ENCODE data around the gene MAMDC2.

GRCh38 chr9:70125621-70126263 lies 82.1 kb downstream of the MAMDC2 start:
- TF ChIP-seq EZH2 (IDR thresholded peaks at IDR 0.05; ENCODE audit: low read length, missing control alignments) (no peak), CTCF (conservative IDR thresholded peaks at IDR 0.05 in 1 of 2, IDR thresholded peaks at IDR 0.05 in 1 of 2; ENCODE audit: low read depth in 1 of 2, low read length in 2 of 2) (no peak)
